Stimulated activated CD4-positive, alpha-beta T cell treated with anti-CD3 and anti-CD28 coated beads, Interleukin-12 subunit alpha, Interleukin-12 subunit beta, amount 100 ng/mL, for 48 hours (primary cell): ENCODE results near the gene HPD.
"Not testable (repeated sequence)": the region's sequence is repeated elsewhere in the genome, so short reads cannot be mapped to it uniquely, and the experiment has no call there.

Experiments used
- DNase-seq, 3 donors: peaks; one replicate each; pipeline ENCODE4 v3.0.0-alpha.2; 2020; ENCODE audit warnings: low read depth in 2 of 3, low spot score in 1 of 3

The HPD gene

GRCh38 chr12:121858662-121859572, at the start of gene HPD:
HPD (minus strand) TSS chr12:121858859; CDS start chr12:121858823, 36 bp downstream.
- no peak for DNase-seq

GRCh38 chr12:121905746-121906145, 47.1 kb upstream of the HPD start:
- no peak for DNase-seq

DNA sequence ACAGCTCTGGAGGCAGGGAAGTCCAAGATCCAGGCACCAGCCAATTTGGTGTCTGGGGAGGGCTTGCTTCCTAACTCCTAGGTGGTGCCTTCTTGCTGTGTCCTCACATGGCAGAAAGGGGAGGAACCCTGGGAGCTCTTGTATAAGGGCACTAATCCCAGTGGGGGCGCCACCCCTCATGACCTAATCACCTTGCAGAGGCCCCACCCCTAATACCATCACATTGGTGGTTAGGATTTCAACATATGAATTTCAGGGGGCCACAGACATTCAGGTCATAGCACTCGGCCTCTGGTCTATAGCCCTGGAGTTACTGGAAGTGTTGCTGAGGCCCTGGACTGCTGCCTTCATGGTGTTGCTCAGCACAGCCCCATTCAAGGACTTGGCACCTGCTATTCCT, 44.5 kb upstream of the HPD start:
- no peak for DNase-seq

- no peak for DNase-seq
Observed at GRCh38 chr12:121899590-121899989, 40.9 kb upstream of the HPD start.

GRCh38 chr12:121898287-121898686, 39.6 kb upstream of the HPD start:
- DNase-seq: no peak

- no peak for DNase-seq
Observed at GRCh38 chr12:121894633-121895032, 36.0 kb upstream of the HPD start.

DNA sequence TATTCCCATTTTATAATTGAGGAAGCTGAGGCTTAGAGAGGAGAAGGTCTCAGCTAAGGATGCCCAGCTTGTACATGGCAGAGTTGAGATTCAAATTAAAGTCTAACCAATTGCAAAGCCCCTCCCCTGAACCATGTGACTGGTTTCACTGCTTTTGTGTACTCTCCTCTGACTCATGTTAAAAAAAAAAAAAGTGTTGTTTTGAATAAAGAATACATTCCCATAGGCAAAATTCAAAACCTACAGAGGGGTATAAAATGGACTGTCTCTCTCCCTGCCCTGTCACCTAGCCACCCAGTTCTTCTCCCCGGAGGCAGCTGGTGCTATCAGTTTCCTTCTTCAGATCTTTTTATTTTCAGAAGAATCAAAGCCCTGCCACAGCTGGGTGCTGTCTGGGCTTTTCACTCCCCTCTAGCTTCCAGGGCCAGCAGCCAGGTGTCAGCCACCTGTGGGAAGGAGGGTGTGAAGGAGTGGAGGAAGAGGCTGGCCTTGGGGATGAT, 35.4 kb upstream of the HPD start:
- DNase-seq: peak in 1 of 3 donors; percentile 5

DNA sequence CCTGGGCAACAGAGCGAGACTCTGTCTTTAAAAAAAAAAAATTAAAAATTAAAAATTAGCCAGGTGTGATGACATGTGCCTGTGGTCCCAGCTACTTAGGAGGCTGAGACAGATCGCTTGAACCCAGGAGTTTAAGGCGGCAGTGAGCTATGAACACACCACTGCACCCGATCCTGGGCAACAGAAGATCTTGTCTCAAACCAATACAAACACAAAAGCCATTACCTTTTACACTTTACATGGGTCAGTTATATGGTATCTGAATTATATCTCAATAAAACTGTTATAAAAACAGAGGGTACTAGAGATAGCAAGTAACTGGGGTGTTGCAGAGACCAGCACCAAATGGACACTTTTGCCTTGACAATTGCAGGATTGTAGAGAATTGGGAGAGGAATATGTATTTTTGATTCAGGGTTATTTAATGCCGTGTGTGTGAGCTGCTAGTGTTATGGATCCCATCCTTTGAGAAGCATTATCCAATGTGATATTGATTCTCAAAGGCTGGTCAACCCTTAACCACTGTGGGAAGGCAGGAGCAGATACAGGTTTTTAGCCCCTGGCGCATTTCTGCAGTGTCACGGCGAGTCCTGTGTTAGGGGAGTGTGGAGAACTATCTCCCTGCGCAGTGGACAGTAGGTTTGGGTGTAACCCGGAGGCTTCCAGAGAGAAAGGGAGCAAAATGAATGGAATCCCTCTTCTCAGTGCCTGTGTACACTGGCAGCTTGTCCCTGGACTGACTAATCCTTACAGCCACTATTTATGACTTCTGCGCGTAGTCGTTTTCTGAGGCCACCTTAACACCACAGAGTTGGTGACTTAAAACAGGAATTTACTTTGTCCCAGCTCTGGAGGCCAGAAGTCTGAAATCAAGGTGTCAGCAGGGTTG, 34.3 kb upstream of the HPD start:
- no peak for DNase-seq

DNA sequence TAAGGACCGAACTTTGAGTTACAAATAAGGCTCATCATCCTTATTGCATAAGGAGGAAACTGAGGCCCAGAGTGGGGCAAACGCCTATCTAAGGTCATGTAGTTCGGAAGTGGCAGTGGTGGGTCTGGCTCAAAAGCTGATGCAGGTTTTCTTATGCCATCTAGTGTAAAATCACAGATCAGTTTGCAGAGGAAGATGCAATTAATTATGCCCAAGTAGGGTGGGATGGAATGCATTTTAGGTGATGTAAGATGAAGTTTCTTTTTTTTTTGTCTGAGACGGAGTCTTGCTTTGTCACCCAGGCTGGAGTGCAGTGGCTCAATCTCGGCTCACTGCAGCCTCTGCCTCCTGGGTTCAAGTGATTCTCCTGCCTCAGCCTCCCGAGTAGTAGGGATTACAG, 31.0 kb upstream of the HPD start:
- not testable (repeated sequence) for DNase-seq

GRCh38 chr12:121889274-121889624, 30.6 kb upstream of the HPD start:
- no peak for DNase-seq

- DNase-seq: peak; percentile 98 to 99 (median 99)
Observed at GRCh38 chr12:121888478-121889273, 30.0 kb upstream of the HPD start, which contains the start of gene PSMD9. PSMD9 (plus strand) TSS chr12:121888790; CDS start chr12:121888857, 67 bp downstream.

DNA sequence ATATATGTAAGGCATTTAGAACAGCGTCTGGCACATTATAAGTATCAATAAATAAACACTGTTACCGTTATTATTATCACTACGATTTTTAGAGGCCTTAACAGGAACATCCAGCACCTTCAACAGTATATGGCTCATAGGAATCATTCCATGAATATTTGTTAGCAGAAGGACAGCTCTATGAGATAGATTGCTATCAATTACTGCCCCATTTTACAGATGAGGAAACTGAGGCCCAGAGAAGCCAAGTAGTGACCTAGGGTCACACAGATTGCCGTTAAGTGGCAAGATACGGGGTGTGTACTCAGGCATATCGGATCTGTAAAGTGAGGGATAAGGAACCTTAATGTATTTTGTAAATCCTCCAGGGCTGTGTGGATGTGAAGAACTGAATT, 29.4 kb upstream of the HPD start:
- DNase-seq: no peak

DNA sequence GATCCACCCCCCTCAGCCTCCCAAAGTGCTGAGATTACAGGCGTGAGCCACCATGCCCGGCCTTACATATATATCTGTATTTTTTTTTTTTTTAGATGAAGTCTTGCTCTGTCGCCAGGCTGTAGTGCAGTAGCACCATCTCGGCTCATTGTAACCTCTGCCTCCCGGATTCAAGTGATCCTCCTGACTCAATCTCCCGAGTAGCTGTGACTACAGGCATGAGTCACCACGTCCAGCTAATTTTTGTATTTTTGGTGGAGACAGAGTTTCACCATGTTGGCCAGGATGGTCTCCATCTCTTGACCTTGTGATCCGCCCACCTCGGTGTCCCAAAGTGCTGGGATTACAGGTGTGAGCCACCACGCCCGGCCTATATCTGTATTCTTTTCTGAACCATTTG, 26.5 kb upstream of the HPD start:
- DNase-seq: not testable (repeated sequence)

DNA sequence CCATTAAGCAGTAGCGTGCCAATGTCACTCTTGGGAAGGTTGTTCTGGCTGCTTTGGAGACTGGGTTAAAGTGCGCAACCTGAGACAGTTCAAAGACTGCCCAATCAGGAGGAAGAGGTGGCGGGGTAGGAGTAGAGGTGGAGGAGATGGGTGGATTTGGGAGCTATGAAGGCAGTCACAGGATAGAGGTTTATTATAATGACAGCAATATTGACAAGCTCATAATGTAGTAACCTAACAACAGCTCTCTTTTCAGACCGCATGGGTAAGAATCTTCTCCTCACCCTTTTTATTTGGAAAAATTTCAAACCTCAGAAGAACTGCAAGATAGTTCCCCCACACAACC, 24.6 kb upstream of the HPD start:
- DNase-seq: no peak

DNA sequence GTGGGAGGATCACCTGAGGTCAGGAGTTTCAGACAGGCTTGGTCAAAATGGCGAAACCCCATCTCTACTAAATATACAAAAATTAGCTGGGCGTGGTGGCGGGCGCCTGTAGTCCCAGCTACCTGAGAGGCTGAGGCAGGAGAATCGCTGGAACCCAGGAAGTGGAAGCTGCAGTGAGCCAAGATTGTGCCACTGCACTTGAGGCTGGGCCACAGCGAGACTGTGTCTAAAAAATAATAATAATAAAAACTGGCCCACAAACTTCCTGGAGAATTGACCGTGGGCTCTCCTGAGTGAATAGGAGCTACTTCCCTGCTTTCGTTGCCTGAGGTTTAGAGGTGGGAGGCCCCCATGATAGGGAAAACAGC, 17.4 kb upstream of the HPD start:
- not testable (repeated sequence) for DNase-seq

- no peak for DNase-seq
Observed at GRCh38 chr12:121875582-121875981, 16.9 kb upstream of the HPD start.

DNA sequence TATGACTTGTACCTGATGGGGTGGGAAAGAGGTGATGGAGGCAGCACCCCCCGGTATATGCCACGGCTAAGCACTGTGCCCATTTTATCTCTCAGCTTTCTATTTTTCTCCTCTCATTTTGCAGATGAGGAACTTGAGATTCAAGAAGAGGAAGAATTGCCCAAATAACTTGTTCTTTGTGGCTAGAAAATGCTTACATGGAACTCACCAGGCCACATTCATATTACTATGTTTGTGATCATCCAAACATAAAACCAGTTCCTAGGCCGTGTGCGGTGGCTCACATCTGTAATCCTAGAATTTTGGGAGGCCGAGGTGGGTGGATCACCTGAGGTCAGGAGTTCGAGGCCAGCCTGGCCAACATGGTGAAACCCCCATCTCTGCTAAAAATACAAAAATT, 15.4 kb upstream of the HPD start:
- DNase-seq: no peak

- no peak for DNase-seq
Observed at GRCh38 chr12:121873216-121873569, 14.5 kb upstream of the HPD start.

- peak in 1 of 3 donors; percentile 10 for DNase-seq
Observed at GRCh38 chr12:121872546-121873215, 14.0 kb upstream of the HPD start.

- DNase-seq: no peak
Observed at GRCh38 chr12:121871467-121871866, 12.8 kb upstream of the HPD start.

- DNase-seq: not testable (repeated sequence)
Observed at GRCh38 chr12:121869229-121869628, 10.6 kb upstream of the HPD start.
